Fibroblast of skin of left quadriceps (primary cell): ENCODE measurements around the gene SLC25A40.
"Not testable (repeated sequence)": the region's sequence is repeated elsewhere in the genome, so short reads cannot be mapped to it uniquely, and the experiment has no call there.

Experiments used
- DNase-seq, 2 experiments: peaks; one replicate each; pipeline ENCODE4 v3.0.0-alpha.2; 2013; ENCODE audit warnings: low read depth in 2 of 2

Gene SLC25A40

DNA sequence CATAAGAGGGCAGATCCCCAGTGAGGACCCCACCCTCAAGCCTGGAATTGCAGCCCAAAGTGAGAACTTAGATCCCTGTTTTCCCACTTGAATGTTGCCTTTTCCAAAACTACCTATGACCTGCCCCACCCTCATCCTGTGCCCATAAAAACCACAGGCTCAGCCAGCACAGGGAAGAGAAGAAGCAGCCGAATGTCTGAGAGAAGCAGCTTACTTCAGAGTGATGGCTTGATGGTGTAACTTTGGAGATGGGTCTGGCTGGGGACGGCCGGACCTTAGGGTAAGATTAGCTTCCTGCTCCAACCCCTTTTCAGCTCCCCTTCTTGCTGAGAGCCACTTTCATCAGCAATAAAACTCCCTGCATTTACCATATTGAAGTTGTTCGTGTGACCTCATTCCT lies 5.7 kb downstream of the SLC25A40 start:
- DNase-seq = no peak

DNA sequence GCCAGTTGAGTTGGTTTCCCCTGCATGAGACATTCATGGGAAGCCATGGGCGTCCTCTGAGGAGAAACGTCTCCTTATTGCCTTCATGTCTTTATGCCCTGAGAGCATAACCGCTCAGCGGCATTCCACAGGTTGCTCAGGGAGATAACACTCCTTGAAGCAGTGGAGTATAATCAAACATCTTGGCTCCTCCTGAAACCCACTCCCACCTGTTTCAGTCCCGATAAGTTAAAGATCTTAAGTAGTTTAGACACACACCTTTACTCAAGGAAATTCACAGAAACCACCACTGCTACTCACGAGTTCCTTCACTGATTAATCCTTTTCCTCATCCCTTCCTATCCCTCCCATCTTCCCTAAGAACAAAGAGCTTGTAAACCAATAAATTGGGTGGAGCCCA lies 9.6 kb downstream of the SLC25A40 start:
- DNase-seq = not testable (repeated sequence)

DNA sequence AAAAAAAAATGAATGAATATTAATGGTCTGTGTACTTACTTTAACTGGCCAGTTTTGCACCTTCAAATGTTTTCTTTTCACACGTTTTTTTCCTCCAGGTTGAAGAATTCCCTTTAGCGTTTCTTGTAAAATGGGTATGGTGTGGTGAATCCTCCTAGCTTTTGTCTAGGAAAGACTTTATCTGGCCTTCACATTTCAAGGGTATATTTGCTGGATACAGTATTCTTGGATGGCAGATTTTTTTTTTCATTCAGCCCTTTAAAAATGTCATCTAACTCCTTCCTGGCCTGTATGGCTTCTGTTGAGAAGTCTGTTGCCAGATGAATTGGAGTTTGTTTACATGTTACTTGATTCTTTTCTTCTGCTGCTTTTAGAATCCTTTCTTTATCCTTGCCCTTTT lies 10.1 kb downstream of the SLC25A40 start:
- no peak for DNase-seq

GRCh38 chr7:87858417-87859100 lies 17.6 kb downstream of the SLC25A40 start:
- DNase-seq = no peak

GRCh38 chr7:87853237-87853864 lies 22.8 kb downstream of the SLC25A40 start:
- no peak for DNase-seq

GRCh38 chr7:87852306-87852705 lies 23.9 kb downstream of the SLC25A40 start:
- no peak for DNase-seq

DNA sequence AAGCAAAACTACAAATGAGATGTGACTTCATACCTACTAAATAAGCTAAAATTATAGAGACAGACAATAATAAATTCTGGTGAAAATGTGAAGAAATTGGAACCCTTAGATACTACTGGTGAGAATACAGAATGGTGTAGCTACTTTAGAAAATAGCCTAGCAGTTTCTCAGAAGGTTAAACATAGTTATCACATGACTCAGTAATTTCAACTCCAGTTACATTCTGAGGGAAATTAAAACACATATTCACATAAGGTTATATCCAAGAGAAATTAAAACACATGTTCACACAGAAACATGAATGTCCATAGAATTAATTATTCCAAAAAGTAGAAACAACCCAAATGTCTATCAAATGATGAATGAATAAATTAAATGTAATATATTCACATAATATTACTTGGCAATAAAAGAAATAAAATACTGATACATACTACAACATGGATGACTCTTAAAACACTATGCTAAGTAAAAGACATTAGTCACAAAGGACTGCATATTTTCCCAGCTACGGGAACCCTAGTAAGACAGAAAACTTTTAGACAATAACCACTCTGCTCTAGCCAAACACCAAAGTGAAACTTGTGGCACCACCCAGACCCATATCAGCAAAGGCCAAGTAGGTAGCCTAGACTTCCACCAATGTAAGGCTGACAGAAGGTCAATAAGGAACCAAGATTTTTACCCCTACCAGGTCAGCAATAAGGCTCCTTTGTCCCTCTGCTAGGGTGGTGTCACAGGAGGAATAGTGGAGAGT lies 25.1 kb downstream of the SLC25A40 start:
- DNase-seq = no peak

- DNase-seq = no peak
These were observed 38.6 kb downstream of the SLC25A40 start for GRCh38 chr7:87837597-87837996.

DNA sequence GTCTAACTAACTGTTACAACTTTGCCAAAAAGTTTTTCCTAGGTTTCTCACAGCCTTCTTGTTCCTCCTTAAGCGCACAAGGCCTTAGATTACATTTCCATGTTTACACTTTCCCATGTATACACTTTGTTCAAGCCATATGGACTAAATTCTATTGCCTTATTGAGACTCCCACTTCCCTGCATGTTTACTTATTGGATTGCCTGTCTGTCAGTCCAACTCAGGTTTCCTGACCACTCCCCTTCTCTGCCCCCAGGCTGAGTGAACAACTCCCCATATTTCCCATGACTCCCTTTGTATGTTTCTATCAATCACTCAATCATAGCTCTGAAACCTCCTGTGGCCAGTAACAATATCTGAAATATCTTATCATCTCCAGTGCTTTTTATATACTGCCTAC lies 43.0 kb downstream of the SLC25A40 start:
- DNase-seq = no peak

GRCh38 chr7:87831097-87831496 lies 45.1 kb downstream of the SLC25A40 start:
- no peak for DNase-seq

DNA sequence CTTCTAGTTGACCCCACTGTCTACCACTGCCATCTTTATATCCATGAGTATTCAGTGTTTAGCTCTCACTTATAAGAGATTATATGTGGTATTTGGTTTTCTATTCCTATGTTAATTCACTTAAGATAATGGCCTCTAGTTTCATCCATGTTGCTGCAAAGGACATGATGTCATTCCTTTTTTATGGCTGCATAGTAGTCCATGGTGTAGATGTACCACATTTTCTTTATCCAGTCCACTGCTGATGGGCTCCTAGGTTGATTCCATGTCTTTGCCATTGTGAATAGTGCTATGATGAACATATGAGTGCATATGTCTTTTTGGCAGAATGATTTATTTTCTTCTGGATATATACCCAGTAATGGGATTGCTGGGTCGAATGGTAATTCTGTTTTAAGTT lies 47.8 kb downstream of the SLC25A40 start:
- DNase-seq = not testable (repeated sequence)

- DNase-seq = not testable (repeated sequence)
These were observed 50.8 kb downstream of the SLC25A40 start for GRCh38 chr7:87825369-87825768.

DNA sequence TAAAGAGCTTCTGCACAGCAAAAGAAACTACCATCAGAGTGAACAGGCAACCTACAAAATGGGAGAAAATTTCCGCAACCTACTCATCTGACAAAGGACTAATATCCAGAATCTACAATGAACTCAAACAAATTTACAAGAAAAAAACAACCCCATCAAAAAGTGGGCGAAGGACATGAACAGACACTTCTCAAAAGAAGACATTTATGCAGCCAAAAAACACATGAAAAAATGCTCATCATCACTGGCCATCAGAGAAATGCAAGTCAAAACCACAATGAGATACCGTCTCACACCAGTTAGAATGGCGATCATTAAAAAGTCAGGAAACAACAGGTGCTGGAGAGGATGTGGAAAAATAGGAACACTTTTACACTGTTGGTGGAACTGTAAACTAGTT lies 54.1 kb downstream of the SLC25A40 start:
- DNase-seq = not testable (repeated sequence)

DNA sequence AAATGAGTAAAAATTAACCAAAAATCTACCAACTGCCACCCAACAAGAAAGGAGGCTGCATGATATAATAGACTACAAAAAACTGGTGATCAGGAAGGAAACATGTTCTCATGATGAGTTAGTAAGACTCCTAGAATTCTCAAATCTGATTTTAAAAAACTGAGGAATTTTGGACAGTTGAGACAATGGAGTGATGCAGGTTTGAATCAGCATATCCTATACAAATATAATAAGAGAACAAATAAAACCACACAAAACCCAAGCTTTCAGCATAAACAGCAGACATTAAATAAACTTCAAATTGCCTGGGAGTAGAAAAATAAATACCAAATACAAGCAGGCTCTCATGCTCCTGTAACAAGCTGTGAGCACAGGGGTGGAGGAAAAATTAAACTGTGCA lies 57.8 kb downstream of the SLC25A40 start:
- DNase-seq = no peak

DNA sequence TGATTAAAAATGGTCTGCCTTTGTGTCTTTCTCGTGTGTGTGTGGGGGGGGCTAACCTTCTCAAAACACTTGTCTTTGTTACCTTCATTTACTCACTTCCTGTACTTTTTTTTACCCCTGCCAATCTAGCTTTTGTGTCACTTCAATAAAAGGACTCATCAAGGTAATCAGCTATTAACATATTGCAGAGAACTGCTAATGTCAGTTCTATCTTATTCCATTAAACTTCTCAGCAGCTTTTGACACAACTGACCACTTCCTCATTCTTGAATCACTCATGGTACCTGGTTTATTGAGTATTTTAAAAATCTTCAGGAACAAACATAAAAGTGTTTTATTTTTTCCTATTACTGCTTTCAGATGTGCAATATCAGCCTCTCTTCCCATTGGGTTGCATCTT lies 59.8 kb downstream of the SLC25A40 start:
- DNase-seq = no peak

GRCh38 chr7:87810726-87811125 lies 65.4 kb downstream of the SLC25A40 start:
- no peak for DNase-seq

GRCh38 chr7:87810130-87810529 lies 66.0 kb downstream of the SLC25A40 start:
- no peak for DNase-seq

DNA sequence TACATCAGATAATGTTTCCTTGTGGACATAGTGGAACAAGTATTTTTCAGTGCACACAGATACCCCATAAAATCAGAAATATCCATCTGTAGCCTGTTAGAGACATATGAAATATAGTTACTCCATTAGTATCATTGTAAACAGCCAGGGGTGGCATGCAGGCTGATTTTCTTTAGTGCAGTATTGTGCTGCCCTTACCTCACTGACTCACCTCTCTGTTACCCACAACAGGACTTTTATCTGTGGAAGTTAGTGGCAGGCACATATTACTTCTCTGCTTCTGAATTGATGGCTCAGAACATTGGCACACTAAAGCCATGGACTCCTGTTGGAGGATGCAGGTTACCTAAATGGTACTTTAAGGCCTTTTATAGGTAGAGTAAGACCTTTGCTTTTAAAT lies 70.0 kb downstream of the SLC25A40 start:
- DNase-seq = no peak

DNA sequence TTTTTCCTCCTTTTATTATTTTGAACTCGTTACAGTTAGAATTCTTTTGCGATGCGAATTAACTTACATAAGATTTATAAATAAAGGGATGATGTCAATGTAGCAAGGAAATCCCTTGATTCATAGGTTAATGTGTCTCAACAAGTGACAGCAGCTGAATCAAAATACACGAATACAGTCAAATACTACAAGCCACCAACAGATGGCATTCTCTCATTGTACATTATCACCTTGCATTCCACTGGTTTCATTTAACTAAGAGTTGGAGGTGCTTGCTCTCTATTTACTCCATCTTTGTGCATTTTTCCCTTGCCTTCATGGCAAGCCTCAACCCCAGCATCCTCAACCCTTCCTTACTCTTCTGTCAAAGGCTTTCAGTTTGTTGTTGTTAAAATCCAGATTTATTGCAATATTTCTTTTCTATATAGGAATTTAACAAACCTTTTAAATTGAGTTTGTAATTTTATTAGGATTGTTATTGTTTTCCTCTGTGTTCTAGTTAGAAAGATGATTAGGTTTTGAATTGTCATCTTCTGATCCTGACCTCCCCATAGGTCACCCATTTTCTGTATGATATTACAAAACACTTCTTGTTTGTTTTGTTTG lies 78.3 kb downstream of the SLC25A40 start:
- peak; percentile 13 to 25 for DNase-seq

DNA sequence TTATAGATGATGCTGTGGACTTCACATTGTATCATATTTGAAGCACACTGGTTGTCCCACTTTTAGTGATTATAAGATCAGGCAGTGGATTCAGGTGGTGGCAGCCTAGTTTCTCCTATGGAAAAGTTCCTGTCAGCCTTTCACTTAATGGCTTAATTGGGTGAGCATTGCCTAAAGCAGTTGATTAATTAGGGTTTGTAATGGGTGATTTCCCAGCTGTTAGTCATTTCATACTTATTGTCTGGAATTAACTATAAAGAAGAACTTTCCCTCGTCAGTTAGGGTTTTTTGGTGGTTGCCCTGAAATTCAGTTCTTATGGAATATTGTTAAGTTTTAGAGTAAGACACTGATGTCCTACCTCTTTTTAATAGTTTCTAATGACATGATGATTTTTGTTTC lies 78.8 kb downstream of the SLC25A40 start:
- DNase-seq = no peak

DNA sequence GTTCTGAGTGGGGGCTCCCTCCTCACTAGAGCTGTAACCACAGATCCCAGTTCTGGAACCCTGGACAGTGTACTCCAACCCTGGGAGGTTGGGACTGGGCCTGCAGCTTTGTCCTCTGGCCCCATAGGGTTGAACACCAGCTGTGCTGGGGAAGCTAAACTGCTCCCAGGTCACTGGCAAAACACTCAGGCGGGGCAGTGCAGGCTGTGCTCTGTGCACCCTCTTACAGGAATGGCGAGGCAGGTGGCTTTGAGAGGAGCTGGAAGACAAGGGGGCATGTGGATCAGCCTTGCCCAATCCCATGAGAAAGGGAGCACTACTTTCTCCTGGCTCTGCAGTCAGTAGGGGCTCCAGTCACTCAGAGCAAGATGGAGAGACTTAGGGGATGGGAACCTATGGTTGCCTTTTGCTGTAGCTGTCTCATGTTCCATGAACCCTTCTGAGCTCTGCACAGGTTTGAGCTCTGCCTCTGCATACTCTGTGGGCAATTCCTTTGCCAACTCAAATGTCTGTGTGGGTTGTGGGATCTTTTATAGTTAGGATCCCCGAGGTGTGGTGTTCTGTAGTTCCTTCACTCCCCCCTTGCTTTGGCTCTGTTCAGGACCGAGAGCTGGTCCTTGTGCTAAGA lies 90.7 kb downstream of the SLC25A40 start:
- no peak for DNase-seq

- no peak for DNase-seq
These were observed 91.7 kb downstream of the SLC25A40 start for GRCh38 chr7:87784424-87784823.
